GM12865 (cell line): ENCODE results near the gene SLCO6A1.

Experiments used
- DNase-seq: peaks from one replicate; pipeline ENCODE4 v3.0.0; 2010; ENCODE audit warnings: low read depth
- H3K4me3 ChIP-seq: 2 replicates; pipeline ENCODE4 v1.5.1; 2011; ENCODE audit warnings: mild to moderate bottlenecking, low read depth, low read length, control low read depth
- TF ChIP-seq, protein P1 (sequence below): IDR thresholded peaks from 2 replicates; pipeline ENCODE4 v1.5.1; 2011; ENCODE audit warnings: low read length, control low read depth, low read depth, inconsistent platforms; ENCODE audit not compliant: insufficient read depth; ENCODE audit errors: missing control alignments

SLCO6A1 gene

DNA sequence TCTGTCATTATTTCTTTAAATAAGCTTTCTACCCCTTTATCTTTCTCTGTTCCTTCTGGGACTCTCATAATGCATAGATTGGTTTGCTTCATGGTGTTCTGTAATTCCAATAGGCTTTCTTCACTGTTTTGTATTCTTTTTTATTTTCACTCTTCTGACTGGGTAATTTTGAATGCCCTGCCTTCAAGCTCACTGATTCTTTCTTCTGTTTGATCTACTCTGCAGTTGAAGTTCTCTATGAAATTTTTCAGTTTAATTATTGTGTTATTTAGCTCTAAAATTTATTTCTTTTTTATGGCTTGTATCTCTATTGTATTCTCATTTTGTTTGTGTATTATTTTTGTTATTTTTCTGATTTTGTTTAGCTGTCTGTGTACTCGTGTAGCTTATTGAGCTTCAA, 113.4 kb downstream of the SLCO6A1 start:
- no peak for DNase-seq
- TF ChIP-seq, protein P1, sequence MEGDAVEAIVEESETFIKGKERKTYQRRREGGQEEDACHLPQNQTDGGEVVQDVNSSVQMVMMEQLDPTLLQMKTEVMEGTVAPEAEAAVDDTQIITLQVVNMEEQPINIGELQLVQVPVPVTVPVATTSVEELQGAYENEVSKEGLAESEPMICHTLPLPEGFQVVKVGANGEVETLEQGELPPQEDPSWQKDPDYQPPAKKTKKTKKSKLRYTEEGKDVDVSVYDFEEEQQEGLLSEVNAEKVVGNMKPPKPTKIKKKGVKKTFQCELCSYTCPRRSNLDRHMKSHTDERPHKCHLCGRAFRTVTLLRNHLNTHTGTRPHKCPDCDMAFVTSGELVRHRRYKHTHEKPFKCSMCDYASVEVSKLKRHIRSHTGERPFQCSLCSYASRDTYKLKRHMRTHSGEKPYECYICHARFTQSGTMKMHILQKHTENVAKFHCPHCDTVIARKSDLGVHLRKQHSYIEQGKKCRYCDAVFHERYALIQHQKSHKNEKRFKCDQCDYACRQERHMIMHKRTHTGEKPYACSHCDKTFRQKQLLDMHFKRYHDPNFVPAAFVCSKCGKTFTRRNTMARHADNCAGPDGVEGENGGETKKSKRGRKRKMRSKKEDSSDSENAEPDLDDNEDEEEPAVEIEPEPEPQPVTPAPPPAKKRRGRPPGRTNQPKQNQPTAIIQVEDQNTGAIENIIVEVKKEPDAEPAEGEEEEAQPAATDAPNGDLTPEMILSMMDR = no peak
- H3K4me3 ChIP-seq = no peak overlapping the region

DNA sequence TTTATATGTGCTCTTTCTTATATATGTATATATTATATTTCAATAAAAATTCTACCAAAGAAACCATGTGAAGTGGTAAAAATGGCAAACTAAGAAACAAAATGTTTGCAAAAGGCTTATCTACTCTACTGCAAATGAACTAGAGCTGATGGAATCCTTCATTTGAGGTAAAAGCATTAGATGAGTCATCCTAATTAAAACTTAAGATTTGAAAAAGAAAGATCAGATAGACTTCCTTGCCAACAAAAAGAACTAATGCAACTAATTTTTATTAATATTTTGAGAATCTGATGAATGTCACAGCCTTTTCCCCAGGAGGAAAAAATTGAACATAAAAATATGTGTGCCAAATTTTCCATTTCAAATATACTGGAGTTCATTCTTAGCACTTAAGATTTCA, 118.6 kb downstream of the SLCO6A1 start:
- DNase-seq = no peak
- H3K4me3 ChIP-seq = no peak overlapping the region
- TF ChIP-seq, protein P1 = no peak

DNA sequence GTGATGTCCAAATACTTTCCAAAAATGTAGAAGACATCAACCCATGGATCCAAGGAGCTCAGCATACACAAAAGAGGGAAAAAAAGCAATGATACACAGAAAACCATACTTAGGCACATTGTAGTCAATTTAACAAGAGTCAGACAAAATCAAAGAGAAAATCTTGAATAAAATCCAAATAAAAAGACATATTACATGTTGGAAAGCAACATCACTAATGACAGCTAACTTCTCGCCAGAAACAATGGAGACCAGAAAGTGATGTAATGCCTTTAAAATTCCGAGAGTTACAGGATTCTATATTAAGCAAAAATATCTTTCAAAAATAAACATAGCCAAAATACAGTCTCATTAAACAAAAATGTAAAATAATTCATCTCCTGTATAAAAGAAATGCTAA, 122.9 kb downstream of the SLCO6A1 start:
- TF ChIP-seq, protein P1 = no peak
- no peak for DNase-seq
- no peak overlapping the region for H3K4me3 ChIP-seq

DNA sequence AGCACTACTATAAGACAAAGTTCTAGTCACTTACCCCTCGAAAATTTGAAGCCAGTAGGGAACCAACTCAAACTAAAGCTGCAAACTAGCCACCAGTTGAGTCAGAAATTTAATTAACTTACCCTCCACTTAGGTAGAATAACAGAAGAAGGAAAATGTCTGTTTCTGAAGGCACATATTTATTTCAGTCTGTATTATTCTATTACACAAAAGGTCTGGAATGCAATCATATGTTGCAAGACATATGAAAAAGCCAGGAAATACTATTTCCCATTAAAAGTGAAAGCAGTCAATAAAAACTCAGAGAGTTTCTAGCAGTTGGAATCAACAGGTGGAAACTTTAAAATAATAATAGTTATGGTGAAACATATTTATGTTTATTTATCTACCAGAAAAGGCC, 123.5 kb downstream of the SLCO6A1 start:
- H3K4me3 ChIP-seq = no peak overlapping the region
- TF ChIP-seq, protein P1 = no peak

DNA sequence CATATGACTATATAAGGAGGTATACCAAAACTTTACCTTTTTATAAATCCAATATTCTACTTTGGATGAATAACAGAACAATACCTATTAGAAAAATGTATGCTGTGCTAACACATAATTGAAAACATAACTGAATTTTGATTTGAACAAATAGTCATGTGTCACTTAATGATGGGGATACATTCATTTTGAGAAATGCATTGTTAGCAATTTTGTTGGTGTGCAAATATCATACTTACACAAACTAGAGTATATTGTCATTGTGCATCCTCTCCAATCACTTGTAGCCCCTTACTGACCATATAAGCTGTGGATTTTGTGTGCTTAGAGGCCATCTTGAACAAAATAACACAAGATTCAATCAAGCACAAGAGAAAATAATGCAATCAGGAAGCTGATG, 130.4 kb downstream of the SLCO6A1 start:
- TF ChIP-seq, protein P1 = no peak

More for the DNA sequence above, 123.5 kb downstream of the SLCO6A1 start:
- no peak for DNase-seq

DNA sequence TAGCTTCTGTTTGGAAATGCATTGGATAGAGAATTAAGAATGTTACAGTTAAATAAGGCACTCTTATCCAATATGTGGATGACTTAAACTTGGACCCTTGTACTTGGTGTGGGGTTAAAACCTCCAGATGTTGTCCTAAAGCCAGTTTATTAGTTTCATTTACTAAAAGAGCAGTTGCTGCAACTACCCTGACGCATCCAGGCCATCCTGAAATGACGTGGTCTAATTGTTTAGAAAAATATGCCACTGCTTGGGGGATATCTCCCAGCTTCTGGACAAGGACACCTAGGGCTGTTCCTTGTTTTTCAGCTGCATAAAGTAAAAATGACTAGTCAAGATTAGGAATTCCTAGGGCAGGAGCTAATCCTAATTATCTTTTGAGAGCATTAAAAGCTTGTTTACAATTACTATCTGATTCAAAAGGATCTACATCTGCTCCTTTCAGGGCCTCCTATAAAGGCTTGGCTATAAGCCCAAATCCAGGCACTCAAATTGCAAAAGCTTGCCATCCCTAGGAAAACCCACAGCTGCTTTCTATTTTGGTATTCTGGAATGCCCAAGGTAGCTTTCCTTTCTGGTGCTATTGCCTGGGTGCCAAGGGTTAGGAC, 157.0 kb downstream of the SLCO6A1 start:
- TF ChIP-seq, protein P1 = no peak
- H3K4me3 ChIP-seq = no peak overlapping the region
- no peak for DNase-seq

More for the DNA sequence above, 130.4 kb downstream of the SLCO6A1 start:
- DNase-seq = no peak
- H3K4me3 ChIP-seq = no peak overlapping the region

DNA sequence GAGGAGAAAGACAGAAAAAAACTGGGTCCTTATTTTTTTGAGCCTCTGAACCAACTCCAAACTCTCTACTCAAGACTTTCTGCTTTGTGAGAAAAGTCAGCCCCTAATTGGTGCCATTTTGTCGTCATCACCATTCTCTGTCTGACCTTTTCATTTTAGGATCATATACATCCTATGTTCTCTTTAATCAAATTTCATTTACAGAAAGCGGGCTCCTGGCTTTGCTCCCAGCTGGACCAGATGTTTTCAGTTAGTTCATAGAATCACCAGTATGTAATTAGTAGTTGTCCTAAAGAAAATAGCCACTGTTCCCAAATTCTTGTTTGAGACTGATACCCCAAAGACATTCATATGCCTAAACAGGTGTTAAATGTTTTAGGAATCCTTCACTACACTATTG, 174.1 kb downstream of the SLCO6A1 start:
- DNase-seq = no peak
- no peak overlapping the region for H3K4me3 ChIP-seq
- TF ChIP-seq, protein P1 = no peak
